ENCODE results near the gene TRPM2. TPM values are rescaled to one million over a fixed set of nuclear protein-coding genes. Genes with fewer than 3 reads are reported as not detected.

TRPM2 gene
- total and polyA plus RNA-seq, 2 of the 4 experiments (the other 2 are of a cell fraction), result not detected

GRCh38 chr21:44312716-44313115, 40.7 kb upstream of the TRPM2 start:
- Histone ChIP-seq H3K18ac (ENCODE audit: low read depth, low read length) (no peak overlapping the region), H2AK5ac (ENCODE audit: low read depth, low read length) (no peak overlapping the region), H3K79me1 (ENCODE audit: low read depth in 1 of 2, low read length in 2 of 2) (peaks cover 7 to 15% of the 10 kb centered on the region in 2 experiments; a peak in 3 of 4 replicates), H2BK20ac (ENCODE audit: low read depth, low read length) (no peak overlapping the region), H3K23ac (ENCODE audit: low read depth, low read length) (no peak overlapping the region), H4K91ac (ENCODE audit: insufficient read depth, low read depth, low read length) (no peak overlapping the region), H3K9me3 (ENCODE audit: control insufficient read depth, insufficient read depth, low read length) (no peaks in the 10 kb centered on the region), H3K4me1 (ENCODE audit: control insufficient read depth, insufficient read depth, low read length) (no peaks in the 10 kb centered on the region), H3K9ac (ENCODE audit: low read depth, low read length) (no peak overlapping the region), H2AK9ac (replicated peaks; ENCODE audit: low read depth, low read length, poor library complexity) (peak overlapping the region; percentile 72), H3K4ac (ENCODE audit: low read depth, low read length) (no peak overlapping the region), H3K4me2 (ENCODE audit: low read depth, low read length) (no peak overlapping the region), H4K20me1 (ENCODE audit: insufficient read depth, low read length) (peaks cover 21% of the 10 kb centered on the region), H2BK5ac (ENCODE audit: low read depth, low read length, poor library complexity, severe bottlenecking) (no peak overlapping the region), H3K36me3 (ENCODE audit: control insufficient read depth, insufficient read depth, low read length) (peaks cover 71% of the 10 kb centered on the region), H2BK15ac (ENCODE audit: low read depth, low read length) (no peak overlapping the region), H3K4me3 (ENCODE audit: insufficient read depth, low read depth, low read length) (no peak overlapping the region), H3K27ac (ENCODE audit: insufficient read depth, low read length) (no peak overlapping the region), H3K9me1 (ENCODE audit: insufficient read depth, low read length) (peaks cover 5% of the 10 kb centered on the region; the same call in 1 of the 2 replicates), H4K8ac (ENCODE audit: low read depth in 2 of 2, low read length in 2 of 2) (no peak overlapping the region), H4K5ac (ENCODE audit: low read depth, low read length) (no peak overlapping the region), H3K27me3 (ENCODE audit: control insufficient read depth, insufficient read depth, low read length) (no peaks in the 10 kb centered on the region), H2BK120ac (ENCODE audit: low read depth, low read length) (no peak overlapping the region), H3K56ac (ENCODE audit: extremely low read depth, insufficient read depth, low read length) (no peak overlapping the region), H2AFZ (replicated peaks; ENCODE audit: low read length, poor library complexity) (no peak overlapping the region), H3K14ac (replicated peaks; ENCODE audit: low read depth, low read length) (no peak overlapping the region)
- in situ Hi-C loops (cut with MboI; ENCODE audit: low sequenced_read_pairs) (no loop called here), dilution Hi-C loops (cut with HindIII; ENCODE audit: low sequenced_read_pairs, unreplicated experiment) (no loop called here), intact Hi-C loops (cut with micrococcal nuclease) (no loop called here)
- DNase-seq, result no peak
- CTCF ChIA-PET, result no interaction called here
- 100% methylated on average over 7 of the region's 19 CpGs; no CpG with 5 or more reads in 1 of the 2 experiments for WGBS, 2 experiments (ENCODE audit: extremely low coverage in 2 of 2, insufficient read length in 1 of 2)
- POLR2A ChIA-PET (ENCODE audit: unreplicated experiment), result no interaction called here
- ATAC-seq (ENCODE audit: low read depth), result no peak
- no TSS peak for BruUV-seq (replicated peaks)
- TF ChIP-seq RAD21 (IDR thresholded peaks at IDR 0.05; ENCODE audit: low read length), result no peak

Data from IMR-90 (cell line).